Activated CD4-positive, alpha-beta T cell treated with anti-CD3 and anti-CD28 coated beads, Interleukin-2, amount 10 ng/mL, durations not matched to agents 7 days and 5 days (primary cell): Measurements from ENCODE around the gene FRRS1. TPM values are rescaled to one million over a fixed set of nuclear protein-coding genes. Genes with fewer than 3 reads are reported as not detected.

Experiments used
- CTCF ChIA-PET: fragments of 350-600 bp; sonication (Branson Sonifier 250); formaldehyde crosslinking; loops from one replicate; lab custom pipeline; 2021; ENCODE audit warnings: antibody characterized with exemption; lab: Charles Lee
- POLR2A ChIA-PET: fragments of 350-600 bp; sonication (Branson Sonifier 250); formaldehyde crosslinking; loops from one replicate; lab custom pipeline; 2021; ENCODE audit warnings: antibody characterized with exemption; lab: Charles Lee
- DNase-seq: peaks from one replicate; pipeline ENCODE4 v3.0.0-alpha.2; 2020
- H3K27ac Mint-ChIP-seq: one replicate; pipeline ENCODE4 v1.8.0; 2021; ENCODE audit warnings: mild to moderate bottlenecking, moderate library complexity, mixed read lengths
- H3K27me3 Mint-ChIP-seq: one replicate; pipeline ENCODE4 v1.8.0; 2021; ENCODE audit warnings: mixed read lengths
- H3K36me3 Mint-ChIP-seq: one replicate; pipeline ENCODE4 v1.8.0; 2021; ENCODE audit warnings: low read depth, mixed read lengths
- H3K4me1 Mint-ChIP-seq: one replicate; pipeline ENCODE4 v1.8.0; 2021; ENCODE audit warnings: mixed read lengths
- H3K4me3 Mint-ChIP-seq: one replicate; pipeline ENCODE4 v1.8.0; 2021; ENCODE audit warnings: mild to moderate bottlenecking, moderate library complexity, mixed read lengths
- H3K9me3 Mint-ChIP-seq: one replicate; pipeline ENCODE4 v1.8.0; 2021; ENCODE audit warnings: mixed read lengths
- total RNA-seq, 2 experiments: library from RNA; stranded (reverse); gene quantifications; one replicate each; pipeline ENCODE4 v1.2.3, GENCODE V29; 2021

Gene FRRS1
- total RNA-seq, 2 experiments from 2014 or later, result 1.7 to 2.1 TPM

DNA sequence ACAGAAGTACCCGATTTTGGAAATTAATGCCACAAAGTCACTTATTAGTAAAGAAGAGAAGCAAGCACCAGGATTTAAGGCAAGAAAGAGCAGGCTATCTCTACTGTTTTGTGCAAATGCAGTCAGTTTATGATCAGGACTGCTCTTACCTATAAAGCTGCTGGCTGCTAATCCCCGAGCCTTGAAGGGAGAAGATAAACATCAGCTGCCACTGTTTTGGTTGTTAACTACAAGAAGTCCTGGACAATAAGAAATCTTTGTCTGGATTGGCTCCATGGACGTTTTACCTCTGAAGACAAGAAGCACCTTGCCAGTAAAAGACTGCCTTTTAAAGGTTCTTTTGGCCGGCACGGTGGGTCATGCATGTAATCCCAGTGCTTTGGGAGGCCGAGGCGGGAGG lies 21.4 kb downstream of the FRRS1 start:
- Mint-ChIP-seq H3K36me3 (no peaks in the 10 kb centered on the region), H3K9me3 (no peaks in the 10 kb centered on the region), H3K4me3 (no peak overlapping the region), H3K4me1 (peaks cover 1% of the 10 kb centered on the region), H3K27ac (no peak overlapping the region), H3K27me3 (no peaks in the 10 kb centered on the region)
- POLR2A ChIA-PET, result no interaction called here
- CTCF ChIA-PET, result no interaction called here
- no peak for DNase-seq

DNA sequence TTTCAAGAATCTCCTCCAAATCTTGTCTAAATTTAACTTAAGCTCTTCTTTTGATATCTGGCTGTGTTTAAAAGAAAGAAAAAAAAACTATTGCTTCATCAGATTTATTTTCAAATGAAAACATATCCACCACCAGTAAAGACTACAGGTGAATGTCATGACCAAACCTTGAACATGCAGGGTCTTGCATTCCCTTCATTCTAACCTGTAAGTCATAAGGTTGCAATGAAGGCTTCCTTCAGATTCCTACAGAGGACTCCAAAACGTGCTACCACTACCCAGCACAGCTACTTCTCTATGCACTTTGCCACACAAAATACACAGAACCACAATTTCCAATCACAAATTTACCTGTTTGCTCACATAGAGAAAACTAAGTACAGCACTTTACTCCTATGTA lies 26.3 kb downstream of the FRRS1 start:
- Mint-ChIP-seq H3K9me3 (no peaks in the 10 kb centered on the region), H3K4me3 (no peak overlapping the region), H3K27me3 (no peaks in the 10 kb centered on the region), H3K27ac (no peak overlapping the region), H3K4me1 (no peaks in the 10 kb centered on the region), H3K36me3 (no peaks in the 10 kb centered on the region)
- no peak for DNase-seq
- CTCF ChIA-PET, result interaction anchor here (1.1 kb wide), 1 partner anchor 18 kb away, joined by 3 read pairs; no protein-coding TSS in a partner anchor
- POLR2A ChIA-PET, result no interaction called here

DNA sequence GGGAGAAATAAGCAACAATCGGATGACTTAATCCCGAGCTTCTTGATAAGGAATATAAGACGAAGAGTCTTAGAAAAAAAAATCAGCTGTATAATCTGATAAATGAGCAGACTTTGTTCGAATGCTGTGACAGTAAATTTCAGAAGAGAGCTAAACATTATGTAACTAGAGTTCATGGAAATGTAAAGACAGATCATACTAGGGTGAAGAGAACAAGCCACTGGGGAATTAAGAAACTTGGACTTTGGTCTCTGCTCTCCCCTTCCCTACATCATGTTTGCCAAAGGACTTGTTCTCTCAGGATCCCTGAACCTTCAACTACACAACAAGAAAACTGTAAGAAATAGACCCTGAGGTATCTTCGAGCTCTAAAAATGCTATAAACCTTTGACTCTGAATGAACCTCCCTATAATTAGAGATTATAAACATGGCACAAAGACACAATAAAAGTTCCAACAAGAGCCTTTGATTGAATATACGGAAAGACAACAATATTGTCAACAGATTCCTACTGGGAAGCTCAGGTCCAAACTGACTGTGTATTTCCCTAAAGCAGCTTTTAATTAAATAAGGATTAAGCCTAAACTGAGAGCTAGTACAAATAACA lies 27.5 kb downstream of the FRRS1 start:
- Mint-ChIP-seq H3K4me3 (no peak overlapping the region), H3K9me3 (no peaks in the 10 kb centered on the region), H3K27me3 (no peaks in the 10 kb centered on the region), H3K27ac (no peak overlapping the region), H3K36me3 (no peaks in the 10 kb centered on the region), H3K4me1 (no peaks in the 10 kb centered on the region)
- no peak for DNase-seq
- ChIA-PET CTCF (interaction anchor here (1.0 to 1.1 kb wide), 2 partner anchors 14 to 19 kb away, joined by 3 to 4 read pairs; no protein-coding TSS in a partner anchor), POLR2A (no interaction called here)

- no peak overlapping the region for H3K4me3 Mint-ChIP-seq
- no peaks in the 10 kb centered on the region for H3K36me3 Mint-ChIP-seq
- CTCF ChIA-PET, result no interaction called here
- no peaks in the 10 kb centered on the region for H3K27me3 Mint-ChIP-seq
- H3K27ac Mint-ChIP-seq, result no peak overlapping the region
- DNase-seq, result no peak
- H3K9me3 Mint-ChIP-seq, result no peaks in the 10 kb centered on the region
- POLR2A ChIA-PET, result no interaction called here
- no peaks in the 10 kb centered on the region for H3K4me1 Mint-ChIP-seq
Measured at GRCh38 chr1:99737016-99737415, 29.4 kb downstream of the FRRS1 start.

GRCh38 chr1:99735852-99736251 lies 30.6 kb downstream of the FRRS1 start:
- no peak overlapping the region for H3K27ac Mint-ChIP-seq
- no peaks in the 10 kb centered on the region for H3K27me3 Mint-ChIP-seq
- no peaks in the 10 kb centered on the region for H3K36me3 Mint-ChIP-seq
- no peaks in the 10 kb centered on the region for H3K9me3 Mint-ChIP-seq
- ChIA-PET POLR2A (no interaction called here), CTCF (no interaction called here)
- DNase-seq, result no peak
- H3K4me3 Mint-ChIP-seq, result no peak overlapping the region
- H3K4me1 Mint-ChIP-seq, result no peaks in the 10 kb centered on the region

- Mint-ChIP-seq H3K9me3 (no peaks in the 10 kb centered on the region), H3K36me3 (no peaks in the 10 kb centered on the region)
- no peak for DNase-seq
Measured at GRCh38 chr1:99731384-99731783, 35.1 kb downstream of the FRRS1 start.

DNA sequence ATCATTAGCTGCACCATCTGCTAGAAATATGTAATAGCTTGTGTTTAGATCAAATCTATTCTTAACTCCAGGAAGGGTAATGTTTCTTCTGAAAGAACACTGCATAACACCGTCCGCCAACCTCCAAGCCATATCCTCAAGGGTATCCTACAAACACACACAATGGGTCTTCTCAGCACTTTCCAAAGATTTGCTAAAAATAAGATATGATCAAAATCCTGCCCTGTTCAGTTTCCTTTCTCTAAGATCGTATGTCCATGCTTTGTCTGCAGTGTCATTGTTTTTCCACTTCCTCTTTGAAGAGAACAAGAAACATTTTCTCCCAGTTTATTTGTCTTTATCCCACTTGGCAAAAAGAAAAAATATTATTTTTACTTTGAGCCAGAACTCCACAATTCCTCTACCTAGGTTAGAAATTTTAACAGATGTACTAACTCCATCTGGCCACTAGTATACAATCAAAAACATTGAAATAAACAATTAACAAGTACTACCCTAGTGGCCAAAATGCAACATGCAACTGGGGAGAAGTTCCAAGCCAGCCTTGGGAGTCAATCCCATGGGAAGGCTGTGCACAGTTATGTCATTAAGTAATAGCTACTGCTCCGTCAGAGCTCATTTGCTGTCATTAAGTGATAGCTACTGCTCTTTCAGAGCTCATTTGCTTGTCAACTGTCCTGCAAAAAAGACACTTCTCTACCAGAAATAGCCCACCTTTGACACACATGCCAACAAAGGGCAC lies 37.8 kb downstream of the FRRS1 start:
- Mint-ChIP-seq H3K36me3 (no peaks in the 10 kb centered on the region), H3K4me1 (no peaks in the 10 kb centered on the region), H3K4me3 (no peak overlapping the region), H3K9me3 (no peaks in the 10 kb centered on the region), H3K27me3 (no peaks in the 10 kb centered on the region), H3K27ac (no peak overlapping the region)
- CTCF ChIA-PET, result no interaction called here
- POLR2A ChIA-PET, result no interaction called here
- no peak for DNase-seq

More at GRCh38 chr1:99731384-99731783, 35.1 kb downstream of the FRRS1 start:
- H3K27me3 Mint-ChIP-seq, result no peaks in the 10 kb centered on the region
- no peak overlapping the region for H3K27ac Mint-ChIP-seq
- ChIA-PET POLR2A (no interaction called here), CTCF (no interaction called here)
- no peak overlapping the region for H3K4me3 Mint-ChIP-seq
- no peaks in the 10 kb centered on the region for H3K4me1 Mint-ChIP-seq

GRCh38 chr1:99727575-99728185 lies 38.8 kb downstream of the FRRS1 start:
- CTCF ChIA-PET, result no interaction called here
- Mint-ChIP-seq H3K27ac (no peak overlapping the region), H3K9me3 (no peaks in the 10 kb centered on the region), H3K4me1 (no peaks in the 10 kb centered on the region), H3K36me3 (no peaks in the 10 kb centered on the region), H3K4me3 (no peak overlapping the region), H3K27me3 (no peaks in the 10 kb centered on the region)
- DNase-seq, result no peak
- POLR2A ChIA-PET, result no interaction called here

GRCh38 chr1:99726818-99727217 lies 39.6 kb downstream of the FRRS1 start:
- Mint-ChIP-seq H3K36me3 (no peaks in the 10 kb centered on the region), H3K9me3 (no peaks in the 10 kb centered on the region), H3K27me3 (no peaks in the 10 kb centered on the region), H3K27ac (no peak overlapping the region), H3K4me3 (no peak overlapping the region), H3K4me1 (no peaks in the 10 kb centered on the region)
- ChIA-PET POLR2A (no interaction called here), CTCF (interaction anchor here (0.8 kb wide), 1 partner anchor 33 kb away, joined by 3 read pairs; no protein-coding TSS in a partner anchor)
- DNase-seq, result no peak

GRCh38 chr1:99726407-99726806 lies 40.0 kb downstream of the FRRS1 start:
- CTCF ChIA-PET, result interaction anchor here (0.8 kb wide), 1 partner anchor 32 kb away, joined by 3 read pairs; no protein-coding TSS in a partner anchor
- no peaks in the 10 kb centered on the region for H3K9me3 Mint-ChIP-seq

DNA sequence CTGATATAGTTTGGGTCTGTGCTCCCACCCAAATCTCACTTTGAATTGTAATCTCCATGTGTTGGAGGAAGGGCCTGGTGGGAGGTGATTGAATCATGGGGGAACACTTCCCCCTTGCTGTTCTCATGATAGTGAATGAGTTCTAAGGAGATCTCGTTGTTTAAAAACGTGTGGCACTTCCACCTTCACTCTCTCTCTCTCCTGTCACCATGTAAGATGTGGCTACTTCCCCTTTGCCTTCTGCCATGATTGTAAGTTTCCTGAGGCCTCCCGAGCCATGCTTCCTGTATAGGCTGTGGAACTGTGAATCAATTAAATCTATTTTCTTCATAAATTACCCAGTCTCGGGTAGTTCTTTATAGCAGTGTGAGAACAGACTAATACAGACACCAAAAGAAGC lies 40.4 kb downstream of the FRRS1 start:
- Mint-ChIP-seq H3K36me3 (no peaks in the 10 kb centered on the region), H3K4me3 (no peak overlapping the region), H3K9me3 (no peaks in the 10 kb centered on the region), H3K27ac (no peak overlapping the region), H3K4me1 (no peaks in the 10 kb centered on the region), H3K27me3 (no peaks in the 10 kb centered on the region)
- no peak for DNase-seq
- ChIA-PET POLR2A (no interaction called here), CTCF (interaction anchor here (0.8 kb wide), 1 partner anchor 32 kb away, joined by 3 read pairs; no protein-coding TSS in a partner anchor)

More at GRCh38 chr1:99726407-99726806, 40.0 kb downstream of the FRRS1 start:
- no peaks in the 10 kb centered on the region for H3K36me3 Mint-ChIP-seq
- POLR2A ChIA-PET, result no interaction called here
- H3K4me3 Mint-ChIP-seq, result no peak overlapping the region
- H3K27ac Mint-ChIP-seq, result no peak overlapping the region
- no peak for DNase-seq
- no peaks in the 10 kb centered on the region for H3K27me3 Mint-ChIP-seq
- no peaks in the 10 kb centered on the region for H3K4me1 Mint-ChIP-seq

DNA sequence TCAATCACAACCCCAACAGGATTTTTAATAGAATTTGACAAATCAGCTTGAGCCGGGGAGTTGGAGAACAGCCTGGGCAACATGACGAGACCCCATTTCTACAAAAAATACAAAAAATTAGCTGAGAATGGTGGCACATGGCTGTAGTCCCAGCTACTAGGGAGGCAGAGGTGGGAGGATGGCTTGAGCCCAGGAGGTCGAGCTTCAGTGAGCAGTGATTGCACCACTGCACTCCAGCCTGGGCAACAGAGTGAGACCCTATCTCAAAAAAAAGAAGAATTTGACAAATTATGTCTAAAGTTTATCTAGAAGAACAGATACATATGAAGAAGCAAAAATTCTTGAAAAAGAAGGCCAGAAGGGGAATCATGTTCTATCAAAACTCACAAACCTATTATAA lies 43.2 kb downstream of the FRRS1 start:
- H3K4me1 Mint-ChIP-seq, result no peaks in the 10 kb centered on the region
- ChIA-PET POLR2A (no interaction called here), CTCF (no interaction called here)
- H3K36me3 Mint-ChIP-seq, result no peaks in the 10 kb centered on the region
- no peaks in the 10 kb centered on the region for H3K27me3 Mint-ChIP-seq
- H3K4me3 Mint-ChIP-seq, result no peak overlapping the region
- no peaks in the 10 kb centered on the region for H3K9me3 Mint-ChIP-seq
- no peak for DNase-seq
- H3K27ac Mint-ChIP-seq, result no peak overlapping the region

- H3K4me3 Mint-ChIP-seq, result no peak overlapping the region
- CTCF ChIA-PET, result no interaction called here
- no peak overlapping the region for H3K27ac Mint-ChIP-seq
- DNase-seq, result no peak
- no peaks in the 10 kb centered on the region for H3K4me1 Mint-ChIP-seq
- no peaks in the 10 kb centered on the region for H3K9me3 Mint-ChIP-seq
- H3K36me3 Mint-ChIP-seq, result no peaks in the 10 kb centered on the region
- POLR2A ChIA-PET, result no interaction called here
- H3K27me3 Mint-ChIP-seq, result no peaks in the 10 kb centered on the region
Measured at GRCh38 chr1:99717005-99717404, 49.4 kb downstream of the FRRS1 start.
